GM18873 (cell line): ENCODE results near the gene OR5B2.
"Not testable (repeated sequence)": the region's sequence is repeated elsewhere in the genome, so short reads cannot be mapped to it uniquely, and the experiment has no call there.

ENCODE experiments used
- ATAC-seq: cut with Tn5 transposase; IDR thresholded peaks from one replicate; pipeline ENCODE4 v1.9.1; 2021; ENCODE audit warnings: mild to moderate bottlenecking, moderate library complexity, moderate number of reproducible peaks; ENCODE audit not compliant: unreplicated experiment, low FRiP score

Gene OR5B2

DNA sequence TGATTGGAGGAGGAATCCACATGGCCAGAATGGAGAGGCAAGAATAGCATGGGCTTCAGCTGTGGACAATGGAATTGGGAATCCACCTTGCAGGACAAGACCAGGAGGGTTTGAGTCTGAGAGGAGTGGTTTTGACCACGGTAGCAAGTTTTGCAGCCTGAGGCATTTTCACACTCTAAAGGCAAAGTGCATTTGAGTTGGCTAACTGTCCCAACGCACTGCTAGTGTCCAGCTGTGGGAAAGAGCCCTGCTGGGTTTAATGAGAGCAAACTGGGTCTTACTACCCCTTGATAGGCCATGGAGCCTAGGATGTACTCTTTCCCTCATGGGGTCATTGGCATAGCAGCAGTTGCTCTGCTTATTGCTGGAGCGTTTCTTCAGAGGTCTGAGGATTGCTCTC, at the start of gene OR5B2:
Gene OR5B2 (minus strand): TSS at position 101 of the 400 bp plus-strand sequence. CDS start 4,860 bp downstream, outside the sequence.
- ATAC-seq, result no peak

DNA sequence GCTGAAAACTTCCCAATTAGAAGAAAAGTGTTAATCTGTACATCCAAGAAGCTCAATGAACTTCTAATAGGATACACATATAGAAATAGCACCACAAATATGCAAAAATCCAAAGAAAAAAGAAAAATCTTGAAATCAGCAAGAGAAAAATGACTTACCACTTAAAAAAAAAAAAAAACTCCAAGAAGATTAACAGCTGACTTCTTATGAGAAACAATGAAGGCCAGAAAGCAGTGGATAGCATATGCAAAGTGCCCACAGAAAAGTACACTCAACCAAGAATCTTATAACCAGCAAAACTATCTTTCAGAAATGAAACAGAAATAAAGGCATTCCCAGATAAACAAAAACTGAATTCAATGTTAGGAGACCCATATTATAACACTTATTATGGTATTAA, 44.0 kb upstream of the OR5B2 start:
- ATAC-seq, result no peak

DNA sequence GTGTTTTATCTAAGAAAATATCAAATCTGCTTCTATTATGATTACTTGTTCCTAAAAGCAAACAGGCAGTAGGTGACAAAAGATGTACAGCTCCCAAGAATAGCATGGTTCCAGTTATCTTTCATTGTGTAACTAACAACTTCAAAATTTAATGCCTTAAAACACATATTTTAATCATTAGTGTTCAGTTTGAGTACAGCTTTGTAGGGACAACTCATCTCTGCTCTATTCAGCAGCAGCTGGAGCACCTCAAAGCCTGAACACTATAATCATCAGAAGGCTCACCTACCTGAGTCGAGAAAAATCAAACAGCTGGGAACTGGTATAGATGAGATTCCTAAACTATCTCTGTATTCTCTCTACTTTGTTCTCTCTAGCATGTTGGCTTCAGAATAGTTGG, 38.4 kb upstream of the OR5B2 start:
- no peak for ATAC-seq

DNA sequence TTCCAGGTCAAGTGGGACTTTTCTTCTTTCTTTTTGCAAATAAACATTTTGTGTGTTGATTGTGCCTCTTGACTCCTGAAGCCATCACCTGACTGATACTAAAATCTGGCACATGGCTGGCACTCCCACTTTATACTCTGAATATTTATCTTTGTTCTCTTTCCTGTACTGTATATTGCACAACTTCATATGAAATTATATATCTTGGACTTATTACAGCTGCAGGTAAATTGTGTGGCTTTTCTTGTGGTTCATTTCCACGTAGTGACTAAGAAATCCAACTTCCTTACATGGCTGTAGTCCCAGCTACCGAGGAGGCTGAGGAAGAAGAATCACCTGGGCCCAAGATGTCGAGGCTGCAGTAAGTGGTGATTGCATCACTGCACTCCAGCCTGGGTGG, 37.8 kb upstream of the OR5B2 start:
- ATAC-seq, result no peak

DNA sequence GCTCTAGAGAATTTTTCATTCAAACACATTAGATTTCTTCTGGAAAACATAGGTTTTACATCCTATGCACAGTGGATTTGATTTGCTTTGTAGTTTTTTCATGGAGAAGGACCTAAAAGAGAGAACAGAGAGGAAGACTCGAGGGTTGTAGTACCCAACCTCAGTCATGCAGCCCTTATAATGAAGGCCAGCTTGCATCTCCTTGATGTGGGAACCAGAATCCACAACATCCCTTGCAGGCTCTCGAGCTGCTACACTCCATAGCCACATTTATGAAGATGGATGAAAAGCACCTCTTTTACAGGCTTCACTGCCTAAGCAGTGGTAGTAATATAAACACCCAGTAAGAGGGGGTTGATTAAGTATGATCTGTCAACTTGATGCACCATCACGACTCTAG, 23.7 kb upstream of the OR5B2 start:
- ATAC-seq, result no peak

DNA sequence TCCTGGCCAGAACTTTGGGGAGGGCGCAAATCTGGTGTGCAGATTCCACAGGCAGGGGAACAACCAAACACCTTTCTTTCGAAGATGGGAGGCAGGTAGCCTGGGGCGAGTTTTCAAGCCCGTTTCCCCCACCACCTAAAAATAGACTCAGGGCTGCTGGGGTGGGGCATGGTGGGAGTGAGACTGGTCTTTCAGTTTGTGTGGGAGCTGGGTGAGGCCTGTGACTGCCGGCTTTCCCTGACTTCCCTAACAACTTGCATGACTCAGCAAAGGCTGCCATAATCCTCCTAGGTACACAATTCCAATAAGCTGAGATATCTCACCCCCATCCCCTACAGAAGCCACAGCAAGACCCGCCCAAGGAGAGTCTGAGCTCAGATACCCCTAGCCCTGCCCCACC, 18.4 kb upstream of the OR5B2 start:
- ATAC-seq, result no peak

DNA sequence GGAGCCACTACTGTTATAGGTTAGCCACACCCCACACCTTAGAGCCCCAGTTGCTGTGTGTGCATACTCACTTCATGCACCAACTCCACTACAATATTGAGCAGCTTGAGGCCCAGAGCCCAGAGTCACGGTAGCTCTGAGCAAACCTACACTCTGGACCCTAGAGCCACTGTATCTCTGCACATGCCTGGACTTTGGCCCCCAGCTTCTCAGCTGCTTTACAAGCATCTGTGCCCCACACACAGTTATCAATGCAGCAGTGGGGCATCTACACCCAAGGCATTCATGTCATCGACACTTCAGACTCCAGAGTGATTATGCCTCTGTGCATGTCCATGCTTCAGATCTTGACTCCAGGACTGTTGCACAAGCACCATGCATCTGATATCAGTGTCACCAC, 16.4 kb upstream of the OR5B2 start:
- ATAC-seq, result no peak

DNA sequence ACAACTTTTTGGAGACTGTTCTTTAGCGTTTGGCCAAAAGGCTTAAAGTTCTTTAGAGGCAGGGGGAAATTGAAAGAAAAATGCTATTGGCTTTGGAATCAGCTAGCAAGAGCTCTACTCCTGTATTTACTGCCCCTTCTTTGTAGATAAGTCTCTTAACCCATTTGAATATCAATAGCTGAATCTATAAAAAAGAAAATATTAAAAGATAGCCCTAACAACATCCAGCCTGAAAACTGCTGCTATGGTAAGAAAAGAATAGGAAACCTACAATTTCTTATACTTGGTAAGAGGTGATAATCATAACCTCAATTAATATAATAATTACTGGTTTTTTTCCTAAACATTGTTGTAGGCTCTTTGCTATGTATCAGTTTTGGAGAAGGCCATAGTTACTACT, 14.2 kb upstream of the OR5B2 start, which contains the start of gene OR5B12:
Gene OR5B12 (minus strand): TSS at position 101 of the 400 bp plus-strand sequence. CDS start 2,085 bp downstream, outside the sequence.
- ATAC-seq, result no peak

DNA sequence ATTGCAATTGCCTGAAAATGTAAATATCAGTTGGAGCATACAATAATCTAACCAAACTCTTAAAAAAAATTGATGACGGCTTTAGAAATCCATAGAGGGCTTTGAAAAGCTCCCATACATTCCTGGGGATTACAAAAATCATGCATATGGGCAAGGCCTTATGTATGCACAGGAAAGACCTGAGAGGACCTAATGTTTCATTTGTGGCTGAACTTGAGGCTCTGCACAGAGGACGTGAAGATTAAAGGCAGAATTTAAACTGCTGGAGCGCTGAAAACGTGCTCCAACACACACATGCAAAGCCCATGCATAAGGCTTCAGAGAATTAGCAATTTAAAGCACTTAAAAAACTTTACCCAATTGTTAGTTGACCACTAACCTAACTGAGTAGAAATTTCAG, 10.6 kb upstream of the OR5B2 start:
- no peak for ATAC-seq

DNA sequence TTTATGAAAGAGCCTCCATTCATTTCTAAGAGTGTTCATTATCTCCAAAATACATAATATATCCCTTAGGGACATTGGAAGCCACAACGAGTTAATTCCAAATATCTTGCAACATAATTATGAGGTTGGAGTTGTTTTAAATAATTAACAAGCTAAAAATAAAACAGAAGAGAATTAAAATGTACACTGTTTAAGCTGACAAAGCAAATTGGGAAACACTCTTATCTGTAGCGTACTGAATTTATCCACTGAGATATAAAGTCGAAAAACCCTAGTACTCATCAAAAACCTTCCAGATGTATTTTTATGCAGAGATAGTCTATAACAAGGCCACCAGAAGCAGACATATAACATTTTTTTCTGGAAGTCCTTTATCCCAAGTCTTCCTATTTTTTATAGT, 6.3 kb upstream of the OR5B2 start:
- ATAC-seq, result no peak

DNA sequence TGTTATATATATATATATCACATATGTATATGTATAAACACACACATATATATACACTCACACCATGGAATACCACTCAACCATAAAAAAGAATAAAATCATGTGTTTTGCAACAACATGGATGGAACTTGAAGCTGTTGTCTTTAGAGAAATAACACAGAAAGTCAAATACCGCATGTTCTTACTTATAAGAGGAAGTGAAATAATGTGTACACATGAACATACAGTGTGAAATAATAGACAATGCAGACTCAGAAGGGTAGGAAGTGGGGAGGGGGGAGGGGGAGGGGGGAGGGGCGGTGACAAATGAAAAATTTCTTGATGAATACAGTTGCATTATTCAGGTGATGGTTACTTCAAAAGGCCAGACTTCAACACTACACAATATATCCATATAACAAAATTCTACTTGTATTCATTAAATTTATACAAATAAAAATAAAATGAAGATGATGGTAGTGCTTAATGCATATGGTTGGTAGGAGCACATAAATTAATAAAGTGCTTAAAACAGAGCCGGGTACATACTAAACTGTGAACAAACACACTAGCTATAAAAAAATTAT, 5.8 kb upstream of the OR5B2 start:
- ATAC-seq, result no peak

DNA sequence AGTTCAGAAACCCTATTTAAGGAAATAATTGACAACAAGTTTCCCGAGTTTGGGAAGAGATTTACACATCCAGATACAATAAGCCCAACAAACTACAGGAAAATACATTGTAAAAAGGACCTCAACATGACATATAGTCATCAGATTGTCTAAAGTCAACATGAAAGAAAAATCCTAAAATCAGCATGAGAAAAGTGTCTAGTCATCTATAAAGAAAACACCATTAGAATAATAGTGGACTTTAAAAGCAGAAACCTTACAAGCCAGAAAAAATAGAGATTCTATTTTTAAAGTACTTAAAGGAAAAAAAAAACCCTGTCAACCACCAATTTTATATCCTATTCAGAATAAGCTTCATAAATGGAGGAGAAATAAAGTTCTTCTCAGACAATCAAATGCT, 1.4 kb upstream of the OR5B2 start:
- no peak for ATAC-seq

DNA sequence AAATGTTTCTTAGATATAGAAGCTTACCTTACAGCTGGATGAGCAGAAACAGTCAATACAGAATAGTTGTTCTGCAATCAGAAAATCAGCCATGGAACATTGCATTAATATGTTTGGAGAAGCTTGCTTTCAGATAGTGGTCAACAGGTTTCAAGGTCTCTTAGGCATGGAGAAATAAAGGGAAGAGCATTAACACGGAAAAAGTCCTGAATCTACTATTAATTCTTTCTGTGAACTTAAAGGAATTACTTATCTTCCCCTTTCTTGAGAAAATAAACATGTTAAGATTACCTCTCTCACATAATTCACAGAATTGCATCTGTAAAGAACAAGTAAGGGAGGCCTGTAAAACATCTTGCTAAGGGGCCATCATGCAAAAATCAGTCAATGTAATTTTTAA, 21.1 kb downstream of the OR5B2 start, which contains the start of gene OR5B3:
Gene OR5B3 (minus strand): TSS at position 101 of the 400 bp plus-strand sequence. CDS start 3,465 bp downstream, outside the sequence.
- no peak for ATAC-seq

DNA sequence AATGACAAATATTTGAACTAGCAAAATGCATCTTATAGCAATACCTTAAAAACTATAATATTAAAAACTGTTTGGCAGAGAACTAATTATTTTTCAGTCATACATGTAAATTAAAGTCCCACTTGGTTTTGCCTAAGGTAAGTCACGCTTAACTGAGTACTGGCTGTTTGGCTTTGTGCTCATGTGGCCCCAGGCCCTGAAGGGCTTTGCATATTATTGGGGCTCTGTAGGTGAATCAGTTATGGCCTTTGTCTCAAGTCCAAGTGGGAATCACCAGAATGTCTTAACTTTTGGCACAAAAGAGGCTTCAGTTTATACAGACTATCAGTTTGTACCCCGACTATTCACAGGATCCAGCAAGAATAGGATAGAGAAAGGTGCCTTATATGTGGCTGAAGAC, 28.3 kb downstream of the OR5B2 start:
- ATAC-seq, result not testable (repeated sequence)

DNA sequence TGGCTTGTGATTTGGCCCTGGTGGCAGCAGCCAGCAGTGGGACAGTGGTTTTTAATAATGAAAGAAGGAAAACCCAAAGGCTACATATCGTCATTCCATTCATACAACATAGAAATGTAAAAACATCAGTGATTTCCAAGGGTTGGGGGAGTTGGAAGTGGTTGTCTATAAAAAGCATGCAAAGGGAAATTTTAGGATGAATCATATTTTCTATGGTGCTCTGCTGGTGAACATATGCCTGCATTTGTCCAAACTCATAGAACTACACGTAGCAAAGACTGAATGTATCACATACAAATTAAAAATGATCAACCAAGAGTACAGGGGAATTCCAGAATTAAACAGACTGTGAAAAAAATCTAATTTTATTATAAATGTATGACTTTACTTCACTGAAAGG, 32.3 kb downstream of the OR5B2 start:
- ATAC-seq, result no peak

DNA sequence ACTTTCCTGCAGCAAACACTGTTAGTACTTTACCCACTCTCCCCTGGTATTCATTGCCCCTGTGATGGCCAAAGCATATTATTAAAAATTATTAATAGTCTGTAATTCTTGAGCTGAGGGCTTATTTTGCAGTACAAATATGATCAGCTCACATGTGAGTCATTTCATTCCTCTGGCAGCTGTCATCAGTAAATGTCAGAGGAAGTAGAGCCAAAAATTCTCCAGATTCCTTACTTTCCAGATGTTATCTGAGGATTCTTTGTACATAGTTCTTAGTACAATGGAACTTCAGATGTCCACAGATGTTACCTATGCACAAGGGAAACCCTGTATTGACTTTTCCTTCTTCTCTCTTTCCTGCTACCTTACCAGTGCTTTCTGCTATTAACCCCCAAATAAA, 33.7 kb downstream of the OR5B2 start:
- ATAC-seq, result no peak

DNA sequence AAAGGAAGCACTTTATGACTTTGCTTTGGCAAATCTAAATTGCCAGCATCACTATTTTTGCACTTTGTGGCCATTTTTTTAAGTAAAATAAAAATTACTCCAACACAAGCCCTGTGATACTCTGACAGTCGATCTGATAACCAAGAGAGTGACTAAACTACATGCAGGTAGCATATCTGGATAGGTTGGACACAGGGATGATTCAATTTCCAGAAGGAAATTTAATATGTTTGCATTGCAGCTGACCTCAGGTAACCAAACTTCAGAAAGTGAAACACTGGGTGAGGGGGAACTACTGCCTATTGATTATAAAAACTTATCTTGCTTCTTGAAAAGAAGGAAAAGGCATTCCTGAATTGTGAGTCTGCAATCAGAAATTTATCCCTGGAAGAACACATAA, 35.2 kb downstream of the OR5B2 start:
- ATAC-seq, result no peak

DNA sequence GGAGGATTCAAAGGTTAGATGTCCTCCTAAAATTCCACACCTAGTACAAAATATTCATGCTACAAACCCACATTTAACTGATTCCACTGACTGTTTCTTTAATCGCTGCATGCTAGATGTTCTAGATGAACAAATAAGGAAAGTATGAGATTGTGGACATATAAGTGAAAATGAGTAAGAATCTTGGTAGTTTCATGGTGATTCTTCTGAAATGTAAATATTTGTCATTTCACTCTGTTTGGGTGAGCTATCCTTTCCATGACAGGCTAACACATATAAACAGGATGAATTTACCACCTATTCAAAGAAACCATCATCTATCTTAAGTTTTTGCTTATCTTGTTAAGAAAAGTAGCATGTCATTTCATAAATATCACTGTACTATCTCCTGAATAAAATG, 36.0 kb downstream of the OR5B2 start:
- ATAC-seq, result no peak

DNA sequence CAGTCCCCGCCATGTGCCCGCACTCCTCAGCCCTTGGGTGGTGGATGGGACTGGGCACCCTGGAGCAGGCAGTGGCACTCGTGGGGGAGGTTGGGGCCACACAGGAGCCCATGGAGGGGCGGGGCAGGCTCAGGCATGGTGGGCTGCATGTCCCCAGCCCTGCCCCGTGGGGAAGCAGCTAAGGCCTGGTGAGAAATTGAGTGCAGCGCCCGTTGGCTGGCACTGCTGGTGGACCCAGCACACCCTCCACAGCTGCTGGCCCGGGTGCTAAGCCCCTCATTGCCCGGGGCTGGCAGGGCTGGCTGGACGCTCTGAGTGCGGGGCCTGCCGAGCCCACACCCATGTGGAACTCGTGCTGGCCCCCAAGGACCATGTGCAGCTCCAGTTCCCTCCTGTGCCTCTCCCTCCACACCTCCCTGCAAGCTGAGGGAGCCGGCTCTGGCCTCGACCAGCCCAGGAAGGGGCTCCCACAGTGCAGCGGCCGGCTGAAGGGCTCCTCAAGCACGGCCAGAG, 37.3 kb downstream of the OR5B2 start:
- ATAC-seq, result no peak
